HCT116 (cell line): Measurements from ENCODE around the gene SENP1.

Experiments used
- EZH2 ChIP-seq: fragments of 200-600 bp; sonication (generic); IDR thresholded peaks from 2 replicates; pipeline ENCODE4 v1.6.1; 2017; ENCODE audit warnings: antibody characterized with exemption, mixed run types
- JUND ChIP-seq: IDR thresholded peaks from 2 replicates; pipeline ENCODE4 v1.6.1; 2012
- POLR2A ChIP-seq: IDR thresholded peaks from 2 replicates; pipeline ENCODE4 v1.7.0; 2011; ENCODE audit warnings: borderline replicate concordance; ENCODE audit not compliant: insufficient read depth, insufficient read length; ENCODE audit errors: extremely low read depth
- POLR2AphosphoS5 ChIP-seq: IDR thresholded peaks from 2 replicates; pipeline ENCODE4 v1.6.1; 2011; ENCODE audit warnings: mild to moderate bottlenecking, low read depth, low read length, moderate library complexity
- ZNF274 ChIP-seq: fragments of 200-500 bp; sonication (Bioruptor generic); IDR thresholded peaks from 2 replicates; pipeline ENCODE4 v1.6.1; 2014; ENCODE audit warnings: mild to moderate bottlenecking, low read depth, low read length, inconsistent platforms
- TF ChIP-seq, protein P1 (sequence below), 3 experiments: fragments of 200-600 bp in 1 of 3; sonication (generic) in 1 of 3; IDR thresholded peaks in 2 of 3; conservative IDR thresholded peaks in 1 of 3; 2 replicates each; pipeline ENCODE4 v1.5.1; 2012 to 2017; ENCODE audit warnings: low read depth in 2 of 3, low read length in 2 of 3, antibody characterized with exemption in 1 of 3, borderline replicate concordance in 1 of 3, control low read depth in 1 of 3, mild to moderate bottlenecking in 1 of 3, mixed read lengths in 1 of 3, mixed run types in 1 of 3, moderate library complexity in 1 of 3; ENCODE audit not compliant: insufficient read depth in 1 of 3
- TF ChIP-seq, protein P2 (sequence below): IDR thresholded peaks from 2 replicates; pipeline ENCODE4 v1.6.1; 2012
- TF ChIP-seq, protein P3 (sequence below): IDR thresholded peaks from 2 replicates; pipeline ENCODE4 v1.6.1; 2011; ENCODE audit warnings: mild to moderate bottlenecking, low read length, moderate library complexity; ENCODE audit not compliant: insufficient replicate concordance; ENCODE audit errors: extremely low read depth
- TF ChIP-seq, protein P4 (sequence below): IDR thresholded peaks from 2 replicates; pipeline ENCODE4 v1.6.1; 2012
- TF ChIP-seq, protein P5 (sequence below): IDR thresholded peaks from 2 replicates; pipeline ENCODE4 v1.6.1; 2012; ENCODE audit warnings: low read depth

DNA sequence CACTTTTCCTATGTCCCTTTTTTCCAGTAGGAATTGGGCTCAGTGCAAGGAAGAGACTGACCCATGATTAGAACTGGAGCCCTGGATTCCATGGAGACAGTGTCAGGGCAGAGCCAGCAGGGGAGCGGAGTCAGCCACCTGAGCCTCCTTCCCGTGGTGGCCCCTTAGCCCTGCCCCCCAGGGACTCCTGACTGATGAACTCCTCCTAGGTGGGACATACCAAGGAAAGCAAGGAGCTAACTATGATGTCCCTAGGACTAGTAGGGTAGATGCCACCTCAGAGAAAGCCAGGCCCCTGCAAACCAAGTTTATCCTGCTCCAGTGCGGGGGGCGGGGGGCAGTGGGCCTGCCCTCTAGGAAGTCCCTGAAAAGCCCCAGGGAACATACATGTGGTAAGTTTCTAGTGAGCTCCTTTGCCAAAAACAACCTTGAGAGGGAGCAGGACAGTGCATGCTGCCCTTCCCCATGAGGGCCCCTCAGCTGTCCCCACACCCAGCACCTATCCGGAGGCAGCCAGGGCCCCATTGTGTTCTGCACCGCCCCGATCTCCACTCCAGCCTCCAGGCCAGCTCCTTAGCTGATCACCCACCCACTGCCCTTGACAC is 95.4 kb downstream of the SENP1 start:
- TF ChIP-seq POLR2AphosphoS5: no peak
- TF ChIP-seq, protein P1, sequence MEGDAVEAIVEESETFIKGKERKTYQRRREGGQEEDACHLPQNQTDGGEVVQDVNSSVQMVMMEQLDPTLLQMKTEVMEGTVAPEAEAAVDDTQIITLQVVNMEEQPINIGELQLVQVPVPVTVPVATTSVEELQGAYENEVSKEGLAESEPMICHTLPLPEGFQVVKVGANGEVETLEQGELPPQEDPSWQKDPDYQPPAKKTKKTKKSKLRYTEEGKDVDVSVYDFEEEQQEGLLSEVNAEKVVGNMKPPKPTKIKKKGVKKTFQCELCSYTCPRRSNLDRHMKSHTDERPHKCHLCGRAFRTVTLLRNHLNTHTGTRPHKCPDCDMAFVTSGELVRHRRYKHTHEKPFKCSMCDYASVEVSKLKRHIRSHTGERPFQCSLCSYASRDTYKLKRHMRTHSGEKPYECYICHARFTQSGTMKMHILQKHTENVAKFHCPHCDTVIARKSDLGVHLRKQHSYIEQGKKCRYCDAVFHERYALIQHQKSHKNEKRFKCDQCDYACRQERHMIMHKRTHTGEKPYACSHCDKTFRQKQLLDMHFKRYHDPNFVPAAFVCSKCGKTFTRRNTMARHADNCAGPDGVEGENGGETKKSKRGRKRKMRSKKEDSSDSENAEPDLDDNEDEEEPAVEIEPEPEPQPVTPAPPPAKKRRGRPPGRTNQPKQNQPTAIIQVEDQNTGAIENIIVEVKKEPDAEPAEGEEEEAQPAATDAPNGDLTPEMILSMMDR (IDR thresholded peaks at IDR 0.05 in 2 of 3, conservative IDR thresholded peaks at IDR 0.05 in 1 of 3; ENCODE audit: borderline replicate concordance in 1 of 3, insufficient read depth in 1 of 3, low read depth in 2 of 3, low read length in 2 of 3): no peak
- no peak for TF ChIP-seq JUND
- TF ChIP-seq, protein P2, sequence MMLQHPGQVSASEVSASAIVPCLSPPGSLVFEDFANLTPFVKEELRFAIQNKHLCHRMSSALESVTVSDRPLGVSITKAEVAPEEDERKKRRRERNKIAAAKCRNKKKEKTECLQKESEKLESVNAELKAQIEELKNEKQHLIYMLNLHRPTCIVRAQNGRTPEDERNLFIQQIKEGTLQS: no peak
- TF ChIP-seq POLR2A: no peak
- TF ChIP-seq, protein P3, sequence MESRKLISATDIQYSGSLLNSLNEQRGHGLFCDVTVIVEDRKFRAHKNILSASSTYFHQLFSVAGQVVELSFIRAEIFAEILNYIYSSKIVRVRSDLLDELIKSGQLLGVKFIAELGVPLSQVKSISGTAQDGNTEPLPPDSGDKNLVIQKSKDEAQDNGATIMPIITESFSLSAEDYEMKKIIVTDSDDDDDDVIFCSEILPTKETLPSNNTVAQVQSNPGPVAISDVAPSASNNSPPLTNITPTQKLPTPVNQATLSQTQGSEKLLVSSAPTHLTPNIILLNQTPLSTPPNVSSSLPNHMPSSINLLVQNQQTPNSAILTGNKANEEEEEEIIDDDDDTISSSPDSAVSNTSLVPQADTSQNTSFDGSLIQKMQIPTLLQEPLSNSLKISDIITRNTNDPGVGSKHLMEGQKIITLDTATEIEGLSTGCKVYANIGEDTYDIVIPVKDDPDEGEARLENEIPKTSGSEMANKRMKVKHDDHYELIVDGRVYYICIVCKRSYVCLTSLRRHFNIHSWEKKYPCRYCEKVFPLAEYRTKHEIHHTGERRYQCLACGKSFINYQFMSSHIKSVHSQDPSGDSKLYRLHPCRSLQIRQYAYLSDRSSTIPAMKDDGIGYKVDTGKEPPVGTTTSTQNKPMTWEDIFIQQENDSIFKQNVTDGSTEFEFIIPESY: no peak
- TF ChIP-seq, protein P4, sequence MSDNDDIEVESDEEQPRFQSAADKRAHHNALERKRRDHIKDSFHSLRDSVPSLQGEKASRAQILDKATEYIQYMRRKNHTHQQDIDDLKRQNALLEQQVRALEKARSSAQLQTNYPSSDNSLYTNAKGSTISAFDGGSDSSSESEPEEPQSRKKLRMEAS: no peak
- TF ChIP-seq, protein P5, sequence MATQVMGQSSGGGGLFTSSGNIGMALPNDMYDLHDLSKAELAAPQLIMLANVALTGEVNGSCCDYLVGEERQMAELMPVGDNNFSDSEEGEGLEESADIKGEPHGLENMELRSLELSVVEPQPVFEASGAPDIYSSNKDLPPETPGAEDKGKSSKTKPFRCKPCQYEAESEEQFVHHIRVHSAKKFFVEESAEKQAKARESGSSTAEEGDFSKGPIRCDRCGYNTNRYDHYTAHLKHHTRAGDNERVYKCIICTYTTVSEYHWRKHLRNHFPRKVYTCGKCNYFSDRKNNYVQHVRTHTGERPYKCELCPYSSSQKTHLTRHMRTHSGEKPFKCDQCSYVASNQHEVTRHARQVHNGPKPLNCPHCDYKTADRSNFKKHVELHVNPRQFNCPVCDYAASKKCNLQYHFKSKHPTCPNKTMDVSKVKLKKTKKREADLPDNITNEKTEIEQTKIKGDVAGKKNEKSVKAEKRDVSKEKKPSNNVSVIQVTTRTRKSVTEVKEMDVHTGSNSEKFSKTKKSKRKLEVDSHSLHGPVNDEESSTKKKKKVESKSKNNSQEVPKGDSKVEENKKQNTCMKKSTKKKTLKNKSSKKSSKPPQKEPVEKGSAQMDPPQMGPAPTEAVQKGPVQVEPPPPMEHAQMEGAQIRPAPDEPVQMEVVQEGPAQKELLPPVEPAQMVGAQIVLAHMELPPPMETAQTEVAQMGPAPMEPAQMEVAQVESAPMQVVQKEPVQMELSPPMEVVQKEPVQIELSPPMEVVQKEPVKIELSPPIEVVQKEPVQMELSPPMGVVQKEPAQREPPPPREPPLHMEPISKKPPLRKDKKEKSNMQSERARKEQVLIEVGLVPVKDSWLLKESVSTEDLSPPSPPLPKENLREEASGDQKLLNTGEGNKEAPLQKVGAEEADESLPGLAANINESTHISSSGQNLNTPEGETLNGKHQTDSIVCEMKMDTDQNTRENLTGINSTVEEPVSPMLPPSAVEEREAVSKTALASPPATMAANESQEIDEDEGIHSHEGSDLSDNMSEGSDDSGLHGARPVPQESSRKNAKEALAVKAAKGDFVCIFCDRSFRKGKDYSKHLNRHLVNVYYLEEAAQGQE: no peak
- no peak for TF ChIP-seq ZNF274
- TF ChIP-seq EZH2: no peak
